ENCODE measurements around the gene YPEL1.
A peak's percentile ranks its signal among the peaks of the same experiment; 100 is the strongest.

YPEL1 gene, protein sequence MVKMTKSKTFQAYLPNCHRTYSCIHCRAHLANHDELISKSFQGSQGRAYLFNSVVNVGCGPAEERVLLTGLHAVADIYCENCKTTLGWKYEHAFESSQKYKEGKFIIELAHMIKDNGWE

DNA sequence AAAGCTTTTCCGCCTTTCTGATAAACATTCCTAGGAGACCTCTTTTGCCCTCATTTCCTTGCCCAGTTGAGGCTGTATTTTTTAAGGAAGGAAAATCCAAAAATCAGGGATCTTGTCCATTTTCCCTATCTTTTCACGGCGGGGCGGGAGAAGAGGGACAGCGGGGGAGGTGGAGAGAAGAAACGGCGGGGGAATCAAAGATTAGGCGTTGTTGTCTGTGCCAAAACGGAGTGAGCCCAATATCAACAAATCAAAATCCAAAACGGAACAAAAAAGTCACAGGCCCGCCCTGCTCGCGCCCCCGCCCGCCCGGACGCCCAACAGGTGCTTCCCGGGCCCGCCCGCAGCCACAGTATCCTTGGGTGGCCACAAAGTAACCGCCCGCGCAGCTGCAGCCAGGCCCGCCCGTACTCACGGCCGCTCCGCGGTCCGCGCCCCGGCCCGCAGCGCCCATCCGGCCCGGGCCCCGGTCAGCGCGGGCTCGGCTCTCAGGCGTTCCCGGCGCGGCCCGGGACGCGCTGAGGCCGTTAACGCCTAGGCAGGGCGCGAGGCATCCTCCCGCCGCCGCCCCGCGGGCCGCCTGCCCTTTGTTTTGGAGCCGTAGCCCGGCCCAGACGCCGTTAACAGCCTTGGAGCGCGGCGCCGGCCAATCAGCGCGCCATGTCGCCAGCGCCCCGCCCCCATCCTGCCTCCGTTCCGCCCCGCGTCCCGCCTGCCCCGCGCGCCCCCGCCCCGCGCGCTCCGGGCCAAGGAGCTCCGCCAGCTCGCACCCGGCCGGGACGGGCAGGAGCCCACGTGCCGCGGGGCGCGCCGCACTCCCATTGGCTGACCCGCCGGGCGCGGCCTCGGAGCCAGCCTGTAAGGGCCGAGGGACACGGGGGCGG, at the start of gene YPEL1:
YPEL1 (minus strand) TSS at position 595 of the 884 bp plus-strand sequence. CDS start 25,050 bp downstream, outside the sequence.
- peak; percentile 93 for DNase-seq (ENCODE audit: low read depth)

DNA sequence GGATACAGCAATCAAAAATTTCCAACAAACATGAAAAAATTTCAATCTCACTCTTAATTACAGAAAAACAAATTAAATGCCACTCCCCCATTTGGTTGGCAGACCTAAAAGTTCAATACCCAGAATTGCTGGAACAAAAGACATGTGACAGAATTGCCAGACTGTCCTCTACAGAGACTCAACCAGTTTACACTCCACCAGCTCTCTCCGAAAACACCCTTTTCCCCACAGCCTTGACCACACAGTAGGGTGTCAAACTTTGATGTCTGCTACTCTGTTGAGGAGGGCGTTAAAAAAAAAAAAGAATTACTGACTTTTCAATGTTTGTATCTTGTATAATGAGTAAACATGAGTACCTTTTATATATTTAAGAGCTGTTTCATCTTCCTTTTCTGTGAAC, 44.7 kb upstream of the YPEL1 start:
- DNase-seq (ENCODE audit: low read depth), result no peak

DNA sequence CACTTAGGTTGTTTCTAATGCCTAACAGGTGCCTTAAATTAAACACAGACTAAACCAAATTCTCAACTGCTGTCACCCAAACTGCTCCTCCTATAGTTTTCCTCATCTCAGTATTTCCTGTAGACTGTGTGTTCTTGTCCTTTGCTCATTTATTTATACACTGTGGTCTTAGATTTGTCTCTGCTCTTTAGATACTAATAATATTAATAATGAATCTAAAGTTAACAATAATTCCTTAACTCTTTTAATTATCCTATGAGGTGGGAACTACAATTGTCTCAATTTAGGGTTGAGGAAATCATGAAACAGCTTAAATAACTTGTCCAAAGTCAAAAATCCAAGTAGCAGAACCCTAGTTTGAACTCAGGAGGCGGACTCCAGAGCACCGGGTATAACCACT, 43.9 kb upstream of the YPEL1 start:
- DNase-seq (ENCODE audit: low read depth), result no peak

DNA sequence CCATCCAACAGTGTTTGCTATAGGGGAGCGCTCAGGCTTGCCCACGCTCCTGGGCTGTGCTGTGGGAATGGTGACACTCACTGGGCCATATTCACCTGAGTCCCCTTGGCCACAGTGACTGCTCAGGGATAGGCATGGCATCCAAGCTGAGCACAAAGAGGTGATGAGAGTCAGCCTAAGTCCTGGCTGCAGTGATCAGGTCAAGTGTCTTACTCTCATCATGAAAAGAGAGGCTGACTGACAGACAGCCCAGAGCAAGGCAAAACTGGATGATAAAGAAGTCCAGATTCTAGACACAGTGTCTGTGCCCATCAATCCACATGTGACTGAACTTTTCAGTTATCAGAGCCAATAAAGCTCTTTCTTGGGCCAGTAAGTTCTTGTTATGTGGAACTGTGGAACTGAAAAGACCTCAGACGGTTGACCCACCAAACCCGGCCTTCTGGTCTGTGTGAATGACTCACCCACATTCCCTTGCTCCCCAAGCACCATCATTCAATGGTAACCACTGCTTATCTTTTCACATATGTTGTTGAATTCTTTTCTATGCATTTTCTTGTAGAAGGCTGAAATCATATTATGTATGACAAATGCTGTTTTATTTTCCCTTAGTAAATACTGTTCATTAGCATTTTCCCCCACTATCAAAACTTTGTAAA, 43.2 kb upstream of the YPEL1 start:
- DNase-seq (ENCODE audit: low read depth), result no peak

DNA sequence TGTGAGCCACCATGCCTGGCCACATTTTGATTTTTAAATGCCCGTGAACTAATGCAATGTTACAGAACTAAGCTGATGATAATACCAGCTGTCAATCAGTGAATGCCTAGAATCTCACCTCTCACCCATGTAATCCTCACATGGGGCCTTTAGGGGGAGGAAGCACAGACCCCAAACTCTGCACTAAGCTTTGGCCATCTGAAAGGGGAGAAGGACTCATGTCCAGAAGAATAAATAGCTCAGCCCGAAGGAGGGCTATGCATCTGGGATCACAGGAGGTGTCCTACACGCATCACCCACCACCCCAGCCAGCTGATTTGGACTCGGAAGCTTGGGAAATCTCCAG, 36.0 kb upstream of the YPEL1 start:
- no peak for DNase-seq (ENCODE audit: low read depth)

DNA sequence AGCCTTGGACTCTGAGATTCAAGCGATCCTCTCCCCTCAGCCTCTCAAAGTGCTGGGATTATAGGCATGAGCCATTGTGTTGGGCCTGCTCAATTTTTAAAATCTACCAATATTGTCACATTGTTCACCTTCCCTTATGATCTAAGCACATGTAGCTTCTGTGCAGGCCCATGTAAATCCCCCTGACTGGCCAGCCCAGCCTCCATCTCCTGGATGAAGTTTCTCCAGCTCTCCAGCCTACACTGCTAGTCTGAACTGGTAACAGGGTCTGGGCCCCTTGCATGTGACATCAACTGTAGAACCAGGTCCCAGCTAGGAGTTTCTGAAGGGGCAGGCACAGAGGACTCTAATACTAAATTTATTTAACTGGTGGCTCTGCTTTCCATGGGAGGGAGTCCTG, 32.8 kb upstream of the YPEL1 start:
- no peak for DNase-seq (ENCODE audit: low read depth)

DNA sequence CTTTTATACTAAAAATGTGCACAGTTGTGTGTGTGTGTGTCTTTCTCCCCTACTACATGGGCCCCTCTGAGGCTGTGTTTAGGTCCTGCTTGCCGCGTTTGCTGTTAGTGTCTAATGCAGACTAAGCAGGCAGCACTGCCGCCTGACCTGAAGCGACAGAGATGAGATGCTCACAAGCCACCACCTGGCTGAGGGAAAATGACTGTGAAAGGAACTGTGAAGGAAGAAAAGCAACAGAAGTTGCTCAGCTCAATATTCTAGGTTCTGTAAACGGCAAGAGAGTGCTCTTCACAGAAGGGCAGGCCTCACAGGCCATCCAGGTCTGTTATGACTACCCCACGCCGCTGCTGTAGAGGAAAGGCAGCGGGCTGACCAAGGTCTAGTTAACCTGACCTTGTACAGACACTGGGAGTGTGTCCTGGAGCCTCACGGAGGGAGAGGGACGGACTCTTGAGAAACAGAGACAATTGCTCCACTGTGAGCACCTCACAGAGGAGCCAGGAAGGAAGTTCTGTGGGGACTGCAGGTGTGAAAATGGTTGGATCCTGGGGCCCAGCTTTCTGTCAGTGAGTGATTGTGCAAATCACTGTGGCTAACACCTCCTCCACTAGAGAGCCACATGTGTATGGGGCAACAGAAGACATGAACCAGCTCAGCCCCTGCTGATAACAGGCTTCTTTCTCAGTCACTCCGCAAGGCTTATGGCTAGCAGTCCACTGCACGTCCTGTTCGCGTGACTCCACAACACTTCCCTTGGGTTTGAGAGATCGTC, 31.3 kb upstream of the YPEL1 start:
- peak; percentile 70 for DNase-seq (ENCODE audit: low read depth)

DNA sequence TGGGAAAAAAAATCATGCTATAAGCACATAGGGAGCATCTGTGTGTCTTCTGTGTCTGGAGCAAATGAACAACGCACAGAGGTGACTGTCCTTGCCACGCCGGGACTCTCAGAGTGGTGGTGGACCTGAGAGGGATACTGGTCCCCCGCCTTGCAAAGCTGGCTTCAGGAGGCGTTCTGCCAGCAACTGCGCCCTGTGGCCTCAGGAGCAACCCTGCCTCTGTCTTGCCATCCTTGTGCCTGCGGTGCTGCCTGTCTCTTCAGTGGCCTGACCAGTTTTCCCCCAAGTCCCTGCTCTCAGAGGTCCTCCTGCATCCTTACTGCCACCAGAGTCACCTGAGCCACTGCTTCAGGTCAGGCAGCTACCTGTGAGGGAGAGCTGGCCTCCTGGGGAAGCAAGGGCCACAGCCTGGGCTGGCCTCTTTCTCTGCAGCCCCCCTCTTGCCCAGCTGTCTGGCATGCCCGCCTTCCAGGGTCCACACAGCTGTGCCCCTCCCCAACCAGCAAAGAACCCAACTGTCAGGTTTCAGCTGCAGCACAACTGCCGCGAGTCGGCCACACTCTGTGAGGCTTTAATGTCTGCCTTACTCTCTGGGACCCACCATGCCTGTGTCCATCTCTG, 30.4 kb upstream of the YPEL1 start:
- DNase-seq (ENCODE audit: low read depth), result no peak

DNA sequence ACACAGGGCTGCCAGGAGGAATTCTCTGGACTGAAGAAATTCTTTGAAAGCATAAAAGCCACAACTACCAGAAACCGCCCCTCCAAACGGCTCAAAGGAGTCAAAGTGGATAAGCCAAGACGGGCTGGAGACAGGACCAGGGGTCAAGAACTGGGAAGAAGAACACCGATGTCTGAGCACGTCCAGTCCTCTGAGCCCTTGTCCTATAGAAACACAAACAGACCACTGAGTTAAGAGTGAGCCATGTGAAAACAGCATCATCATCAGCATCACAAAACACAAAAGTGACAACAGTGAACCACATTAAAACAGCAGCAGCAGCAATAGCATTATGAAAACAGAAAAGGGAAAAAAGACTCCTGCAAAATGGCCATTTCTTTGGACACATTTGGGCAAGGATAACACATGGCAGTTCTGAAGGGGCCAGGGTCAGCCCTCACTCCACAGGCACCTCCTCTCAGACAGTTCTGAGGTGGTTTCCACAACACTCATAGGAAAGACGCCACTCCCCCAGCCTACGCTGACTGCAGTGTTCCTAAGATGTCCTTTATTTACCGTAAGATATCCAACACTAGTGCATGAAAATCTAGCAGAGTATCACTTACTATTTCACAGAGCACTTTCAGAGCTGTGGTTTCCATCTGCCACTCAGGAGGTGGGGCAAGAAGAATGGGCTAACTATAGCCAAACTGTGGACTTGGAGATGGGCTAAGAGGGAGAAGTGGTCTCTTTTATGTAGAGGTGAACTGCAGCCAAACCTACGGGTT, 28.6 kb upstream of the YPEL1 start:
- DNase-seq (ENCODE audit: low read depth), result no peak

DNA sequence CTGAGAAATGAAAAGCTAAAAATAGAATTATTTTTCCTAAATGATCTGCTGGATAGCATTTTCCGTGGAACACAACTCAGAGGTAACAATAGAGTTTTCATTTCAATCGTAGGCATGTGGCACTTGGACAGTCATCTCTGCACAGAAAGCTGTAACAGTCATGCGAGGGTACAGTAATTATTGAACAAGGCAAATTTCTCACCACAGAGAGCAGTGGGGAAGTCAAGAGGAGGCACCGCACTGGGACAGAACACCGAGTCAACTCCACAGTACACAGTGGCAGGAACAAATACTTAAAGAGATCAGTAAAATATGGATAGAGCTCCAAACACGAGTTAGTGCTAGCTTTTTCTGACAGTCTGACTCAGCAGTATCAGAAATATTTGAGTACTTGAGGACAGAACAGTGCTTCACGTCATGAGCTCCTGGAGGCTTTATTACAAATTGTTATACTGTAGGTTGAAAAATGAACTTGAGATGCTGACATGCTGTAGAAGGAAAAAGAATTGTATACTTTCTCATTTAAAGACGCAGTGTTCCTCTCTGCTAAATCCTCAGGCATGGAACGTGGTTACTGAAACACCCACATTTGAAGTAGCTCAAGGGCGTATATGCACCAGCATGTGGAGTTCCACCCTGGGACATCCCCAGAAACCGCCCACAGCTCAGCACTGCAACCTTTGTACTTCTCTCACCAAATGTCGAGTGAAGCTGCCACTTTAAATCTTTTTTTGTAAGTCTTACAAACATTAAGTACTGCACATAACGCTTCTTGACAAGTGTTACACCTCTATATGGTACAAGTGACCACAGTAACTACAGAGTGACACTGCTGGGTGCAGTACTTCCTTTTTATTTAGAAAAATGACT, 27.4 kb upstream of the YPEL1 start:
- DNase-seq (ENCODE audit: low read depth), result peak; percentile 41

DNA sequence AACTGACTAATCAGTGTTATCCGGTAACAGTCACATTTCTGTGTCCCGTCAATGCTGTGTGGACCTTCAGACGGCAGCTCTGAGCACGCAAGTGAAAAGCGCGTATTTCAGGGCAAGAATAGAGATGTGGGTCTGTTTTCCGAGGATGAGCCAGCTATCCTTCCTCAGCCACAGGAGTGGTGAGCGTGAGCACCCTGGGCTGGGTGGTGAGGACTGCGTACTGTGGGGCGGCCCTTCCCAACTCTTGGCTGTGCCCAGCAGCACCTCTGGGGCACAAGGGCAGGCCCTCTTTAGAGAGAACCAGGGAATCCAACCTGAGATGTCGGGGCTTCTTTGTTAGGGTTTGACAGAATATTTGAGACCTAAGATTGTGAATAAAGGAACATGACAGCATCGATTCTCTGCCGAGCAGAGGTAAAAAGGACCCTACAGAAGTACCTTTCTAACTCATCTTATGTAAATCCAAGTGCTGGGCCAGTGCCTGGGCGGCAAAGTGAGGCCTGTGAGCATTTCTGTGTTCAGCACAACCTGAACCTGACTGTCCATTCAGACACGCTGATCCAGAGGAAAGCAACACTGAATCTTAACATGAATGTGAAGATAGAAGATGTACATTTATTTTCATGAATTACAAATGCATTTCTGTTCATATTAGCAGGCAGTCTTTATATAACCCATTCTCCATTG, 26.5 kb upstream of the YPEL1 start:
- no peak for DNase-seq (ENCODE audit: low read depth)

DNA sequence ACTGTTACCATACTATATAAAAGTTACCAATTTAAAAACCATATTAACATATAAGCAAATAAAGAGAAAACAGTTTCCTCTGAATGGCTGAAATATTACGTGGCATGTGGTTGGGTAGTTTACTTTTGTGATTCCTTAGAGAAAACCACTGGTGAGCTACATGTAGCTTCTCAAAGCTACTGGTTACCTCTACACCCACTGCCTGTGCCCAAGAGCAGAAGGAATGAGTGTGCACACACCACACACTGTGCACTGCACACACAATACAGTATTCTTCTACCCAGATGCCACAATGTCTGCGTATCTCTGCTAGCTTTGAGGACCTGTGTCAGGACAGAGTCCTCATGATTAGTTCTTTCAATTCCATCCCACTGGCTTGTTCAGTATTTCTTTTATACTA, 25.5 kb upstream of the YPEL1 start:
- no peak for DNase-seq (ENCODE audit: low read depth)

DNA sequence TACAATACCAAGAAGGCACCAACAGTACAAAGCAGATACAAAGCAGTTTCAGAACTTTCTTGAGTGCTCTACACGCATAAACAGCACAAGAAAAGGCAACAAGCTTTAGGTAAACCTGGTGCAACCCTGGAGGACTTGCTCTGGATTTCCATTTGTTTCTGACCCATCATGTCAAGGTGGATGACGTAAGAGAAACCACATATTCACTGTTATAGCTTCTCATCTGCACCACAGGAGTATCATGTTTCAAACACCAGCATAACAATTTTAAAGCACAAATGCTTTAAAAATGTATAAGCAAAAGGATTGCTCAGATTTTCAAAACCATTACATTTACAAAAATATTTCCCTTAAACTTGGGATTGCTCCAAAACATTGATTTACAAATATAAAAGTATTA, 25.0 kb upstream of the YPEL1 start:
- no peak for DNase-seq (ENCODE audit: low read depth)

DNA sequence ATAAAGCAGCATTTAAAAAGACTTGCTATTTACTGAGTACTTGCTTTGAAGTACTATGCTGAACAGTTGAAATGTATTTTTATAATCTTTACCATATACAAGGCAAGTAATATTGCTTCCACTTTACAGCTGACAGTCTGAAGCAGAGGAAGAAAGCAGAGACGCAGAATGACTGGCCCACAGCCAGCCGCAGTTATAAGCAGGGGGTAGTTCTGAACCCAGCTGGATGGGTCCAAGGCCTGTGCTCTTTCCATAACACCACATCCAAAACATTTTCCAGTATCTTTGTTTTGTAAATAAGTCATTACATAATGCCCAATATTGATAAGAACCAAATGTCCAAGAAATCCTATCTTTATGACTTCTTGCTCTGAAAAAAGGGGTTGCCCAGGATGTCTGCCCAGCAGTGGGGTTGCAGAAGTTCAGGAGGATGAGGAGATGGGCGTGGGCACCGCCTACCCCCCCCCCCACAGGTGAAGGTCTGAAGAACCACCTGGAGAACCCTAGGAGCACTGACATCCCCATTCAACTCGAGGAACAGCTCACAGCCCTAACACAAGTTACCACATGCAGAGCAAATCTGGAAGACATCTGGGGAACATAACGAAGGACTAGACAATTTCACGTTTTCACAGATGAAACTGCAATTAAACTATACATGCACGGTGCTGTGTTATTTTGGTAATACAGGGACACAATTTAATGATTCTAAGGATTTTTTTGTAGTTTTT, 24.2 kb upstream of the YPEL1 start:
- DNase-seq (ENCODE audit: low read depth), result no peak

DNA sequence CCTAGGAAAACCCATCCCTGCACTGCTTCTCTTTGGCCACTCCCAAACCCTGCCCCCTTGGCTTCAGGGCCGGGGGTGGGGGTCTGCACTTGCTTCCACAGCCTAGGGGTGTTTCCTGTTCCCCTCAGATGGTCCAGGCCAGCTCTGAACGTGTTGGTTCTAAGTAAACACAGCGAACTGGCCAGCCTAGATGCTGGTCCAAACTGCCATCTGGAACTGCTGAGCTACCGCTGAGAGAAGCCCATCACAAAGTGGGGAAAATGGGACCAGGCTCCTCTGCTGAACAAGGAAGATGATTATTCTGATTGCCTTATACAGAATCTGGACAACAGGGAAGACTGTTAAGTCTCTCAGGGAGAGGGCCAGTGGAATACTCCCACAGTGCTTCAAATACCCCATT, 23.5 kb upstream of the YPEL1 start:
- no peak for DNase-seq (ENCODE audit: low read depth)

DNA sequence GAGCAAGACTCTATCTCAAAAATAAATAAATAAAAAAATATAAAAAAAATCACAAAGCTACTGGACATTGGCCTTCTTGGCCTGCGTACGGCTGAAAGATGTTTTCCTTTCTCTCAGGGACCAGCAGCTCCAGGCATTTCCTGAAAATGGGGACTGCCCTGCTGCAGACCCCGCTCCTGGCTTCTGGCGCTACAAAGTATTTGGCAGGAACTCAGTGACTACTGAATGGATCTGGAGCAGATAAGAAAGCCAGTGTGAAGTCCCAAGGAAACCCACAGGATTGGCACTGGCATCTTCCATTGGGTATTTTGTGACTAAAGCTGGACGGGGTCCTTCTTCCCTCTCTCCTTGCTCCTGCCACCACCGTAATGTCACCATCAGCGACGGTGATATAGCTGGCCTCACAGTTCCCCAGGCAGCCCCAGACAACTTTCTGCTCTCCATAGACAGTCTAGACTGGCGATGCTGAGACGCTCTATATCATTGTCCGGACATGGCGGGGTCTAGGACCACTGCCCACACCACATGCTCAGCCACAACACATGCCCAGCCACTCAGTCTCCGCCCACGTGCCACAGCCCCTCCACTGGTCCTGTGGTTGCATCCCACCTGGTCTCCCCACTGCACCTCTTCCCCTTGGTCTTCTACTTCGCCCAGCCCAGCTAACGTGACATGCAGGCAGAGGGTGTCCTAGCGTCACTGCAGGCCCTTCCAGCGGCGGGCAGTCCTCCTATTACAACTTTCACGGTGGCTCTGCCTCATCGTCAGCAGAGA, 22.7 kb upstream of the YPEL1 start:
- DNase-seq (ENCODE audit: low read depth), result no peak

DNA sequence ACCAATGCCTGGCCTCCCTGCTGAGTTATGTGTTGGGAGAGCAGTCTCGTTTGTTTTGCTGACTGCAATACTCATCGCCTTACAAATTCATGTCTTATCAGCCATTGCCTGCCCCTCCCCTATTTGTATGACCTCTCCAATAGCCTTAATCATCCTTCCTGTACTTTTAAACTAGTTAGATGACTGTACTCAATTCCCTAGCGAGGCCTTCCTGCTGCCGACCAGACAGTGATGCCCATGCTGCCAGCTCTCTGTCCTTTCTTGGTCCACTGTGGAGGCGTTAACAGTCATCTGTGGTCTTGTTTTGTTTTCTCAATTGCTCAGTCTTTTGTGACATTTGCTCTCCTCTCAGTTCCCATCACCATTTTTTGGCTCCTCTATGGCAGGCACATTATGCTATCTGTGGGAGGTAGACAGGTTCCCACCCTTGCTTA, 20.3 kb upstream of the YPEL1 start:
- no peak for DNase-seq (ENCODE audit: low read depth)

DNA sequence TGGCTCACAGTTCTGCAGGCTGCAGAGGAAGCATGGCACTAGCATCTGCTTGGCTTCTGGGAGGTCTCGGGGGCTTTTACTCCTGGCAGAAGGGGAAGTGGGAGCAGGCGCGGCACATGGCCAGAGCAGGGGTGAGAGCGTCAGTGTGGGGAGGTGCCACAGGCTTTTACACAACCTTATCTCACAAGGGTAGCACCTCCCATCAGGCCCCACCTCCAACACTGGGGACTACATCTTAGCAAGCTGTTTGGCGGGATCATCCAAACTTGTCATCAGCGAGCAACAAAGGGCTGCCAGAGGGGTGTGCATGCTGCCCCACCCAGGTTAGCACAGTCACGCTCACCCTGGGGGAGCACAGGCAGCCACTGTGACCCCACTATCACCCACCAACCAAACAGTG, 18.9 kb upstream of the YPEL1 start:
- no peak for DNase-seq (ENCODE audit: low read depth)

Measured in activated gamma-delta T cell treated with anti-CD3 and anti-CD28 coated beads, Interleukin-2, amount 50 U/mL, for 16 hours (primary cell).